ENCODE results near the gene B3GALT6.

The B3GALT6 gene

DNA sequence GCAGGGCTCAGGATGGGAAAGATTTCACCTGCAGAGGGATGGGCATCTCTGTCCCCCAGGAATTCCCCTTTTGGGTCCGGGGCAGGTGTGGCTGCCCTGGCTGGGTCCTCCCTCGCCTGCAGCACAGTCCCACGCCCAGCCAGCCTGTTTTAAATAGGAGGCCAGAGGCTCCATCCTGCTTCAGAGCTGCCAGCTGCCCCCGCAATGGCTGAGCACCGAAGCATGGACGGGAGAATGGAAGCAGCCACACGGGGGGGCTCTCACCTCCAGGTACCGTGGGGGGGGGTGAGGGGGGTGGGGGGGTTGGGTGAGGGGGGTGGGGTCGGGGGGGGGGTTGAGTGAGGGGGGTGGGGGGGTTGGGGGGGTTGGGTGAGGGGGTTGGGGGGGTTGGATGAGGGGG is 51.8 kb downstream of the B3GALT6 start:
- Histone ChIP-seq H3K9me3 (ENCODE audit: control insufficient read depth, insufficient read depth, low read depth, low read length) (no peaks in the 10 kb centered on the region), H3K4me1 (ENCODE audit: control insufficient read depth, insufficient read depth, low read length) (no peaks in the 10 kb centered on the region), H3K27ac (ENCODE audit: extremely low read depth, low read depth, low read length) (no peak overlapping the region), H3K36me3 (ENCODE audit: control insufficient read depth in 2 of 2, insufficient read depth in 1 of 2, low read length in 2 of 2) (no peaks in the 10 kb centered on the region), H3K4me3 (ENCODE audit: low read depth, low read length) (no peak overlapping the region)
- CTCF ChIA-PET = no interaction called here
- TF ChIP-seq KLF1 (tag by site-specific recombination; IDR thresholded peaks at IDR 0.05) = peak; percentile 54
- 0 out of 2 replicates have a peak, but pooled peaks have one; percentile 31 for TF ChIP-seq ZFHX2 (tag by site-specific recombination; conservative IDR thresholded peaks at IDR 0.05)
- TF ChIP-seq ZNF704 (tag by site-specific recombination; IDR thresholded peaks at IDR 0.05) = no peak
- TF ChIP-seq ZNF658 (tag by site-specific recombination; IDR thresholded peaks at IDR 0.05) = no peak
- TF ChIP-seq ZNF221 (tag by site-specific recombination; IDR thresholded peaks at IDR 0.05; ENCODE audit: borderline replicate concordance) = no peak
- POLR2A ChIA-PET = no interaction called here
